Tibial artery (tissue), 4 donors: ENCODE data around the gene GLT8D1.
A peak's percentile ranks its signal among the peaks of the same experiment; 100 is the strongest.

Experiments used
- DNase-seq, 2 donors: peaks; one replicate each; pipeline ENCODE4 v3.0.0-alpha.2; 2019
- H3K27ac ChIP-seq, 2 donors: fragments of 200-600 bp; sonication (generic) in 1 of 2; 1 replicate in 1 of 2; 2 replicates in 1 of 2; pipeline ENCODE4 v1.5.1; 2018 to 2019; ENCODE audit warnings: mild to moderate bottlenecking in 1 of 2
- H3K27me3 ChIP-seq, 2 donors: fragments of 200-600 bp; sonication (generic) in 1 of 2; one replicate each; pipeline versions ENCODE4 v1.5.1 to v1.6.0; 2016 to 2019
- H3K36me3 ChIP-seq, 3 donors: fragments of 200-600 bp; sonication (generic) in 2 of 3; one replicate each; pipeline ENCODE4 v1.5.1; 2016 to 2019; ENCODE audit warnings: mild to moderate bottlenecking in 2 of 3
- H3K4me1 ChIP-seq, 4 donors: fragments of 200-600 bp; sonication (generic) in 2 of 4; 1 replicate in 3 of 4; 2 replicates in 1 of 4; pipeline ENCODE4 v1.5.1; 2016 to 2019
- H3K4me3 ChIP-seq, 2 donors: fragments of 200-600 bp; sonication (generic) in 1 of 2; 1 replicate in 1 of 2; 2 replicates in 1 of 2; pipeline ENCODE4 v1.5.1; 2018 to 2019; ENCODE audit warnings: mild to moderate bottlenecking in 2 of 2
- H3K9me3 ChIP-seq, 3 donors: fragments of 200-600 bp; sonication (generic) in 1 of 3; one replicate each; pipeline ENCODE4 v1.5.1; 2016 to 2019
- CTCF ChIP-seq, 2 experiments: fragments of 200-600 bp in 1 of 2; fragments of 450-650 bp in 1 of 2; IDR thresholded peaks; one replicate each; pipeline ENCODE4 v1.5.1; 2017 to 2019; ENCODE audit warnings: antibody characterized with exemption in 2 of 2, mild to moderate bottlenecking in 1 of 2, moderate library complexity in 1 of 2
- intact Hi-C: fragments of 100-400 bp; cut with DNase I; formaldehyde crosslinking; loops from one replicate; pipeline ENCODE4 v1.15.0; 2023; ENCODE audit warnings: low total_unique reads

Gene GLT8D1

GRCh38 chr3:52705438-52705687 is 228 bp downstream of the GLT8D1 start:
- peaks cover 8 to 18% (median 14%) of the 10 kb centered on the region in 3 donors for H3K36me3 ChIP-seq
- peak overlapping the region; percentile 74 to 76 for H3K4me3 ChIP-seq
- no peaks in the 10 kb centered on the region for H3K9me3 ChIP-seq
- DNase-seq = no peak
- no peak for TF ChIP-seq CTCF (IDR thresholded peaks at IDR 0.05)
- H3K27me3 ChIP-seq = no peaks in the 10 kb centered on the region
- peaks cover 0 to 48% (median 33%) of the 10 kb centered on the region in 4 donors for H3K4me1 ChIP-seq
- intact Hi-C loops = no loop called here
- peak overlapping the region; percentile 92 to 95 for H3K27ac ChIP-seq

GRCh38 chr3:52704611-52705437 is 767 bp downstream of the GLT8D1 start:
- no peaks in the 10 kb centered on the region for H3K27me3 ChIP-seq
- H3K4me1 ChIP-seq = peaks cover 0 to 48% (median 33%) of the 10 kb centered on the region in 4 donors
- no peak for TF ChIP-seq CTCF (IDR thresholded peaks at IDR 0.05)
- peak overlapping the region; percentile 92 to 95 for H3K27ac ChIP-seq
- intact Hi-C loops = no loop called here
- H3K4me3 ChIP-seq = peak overlapping the region; percentile 74 to 76
- DNase-seq = peak in 1 of 2 donors; percentile 72
- no peaks in the 10 kb centered on the region for H3K9me3 ChIP-seq
- H3K36me3 ChIP-seq = peaks cover 11 to 19% (median 18%) of the 10 kb centered on the region in 3 donors

- no peak for DNase-seq
- Histone ChIP-seq H3K36me3 (peaks cover 14 to 18% (median 14%) of the 10 kb centered on the region in 3 donors), H3K27me3 (no peaks in the 10 kb centered on the region), H3K4me1 (peaks cover 0 to 48% (median 33%) of the 10 kb centered on the region in 4 donors), H3K27ac (peak overlapping the region in 1 of 2 donors; percentile 95), H3K9me3 (no peaks in the 10 kb centered on the region), H3K4me3 (no peak overlapping the region)
- TF ChIP-seq CTCF (IDR thresholded peaks at IDR 0.05) = no peak
- intact Hi-C loops = no loop called here
Observed at GRCh38 chr3:52703341-52703740, 2.2 kb downstream of the GLT8D1 start.

GRCh38 chr3:52697632-52697965 is 8.0 kb downstream of the GLT8D1 start:
- peaks cover 0 to 8% (median under 1%) of the 10 kb centered on the region in 4 donors for H3K4me1 ChIP-seq
- H3K27me3 ChIP-seq = no peaks in the 10 kb centered on the region
- peaks cover 60 to 70% (median 67%) of the 10 kb centered on the region in 3 donors for H3K36me3 ChIP-seq
- no peaks in the 10 kb centered on the region for H3K9me3 ChIP-seq
- no peak overlapping the region for H3K4me3 ChIP-seq
- DNase-seq = no peak
- H3K27ac ChIP-seq = no peak overlapping the region
- intact Hi-C loops = no loop called here
- no peak for TF ChIP-seq CTCF (IDR thresholded peaks at IDR 0.05)

- Histone ChIP-seq H3K36me3 (peaks cover 64 to 76% (median 72%) of the 10 kb centered on the region in 3 donors), H3K27ac (no peak overlapping the region)
- DNase-seq = no peak
Observed at GRCh38 chr3:52696830-52697631, 8.6 kb downstream of the GLT8D1 start.

More at GRCh38 chr3:52696830-52697631, 8.6 kb downstream of the GLT8D1 start:
- Histone ChIP-seq H3K27me3 (no peaks in the 10 kb centered on the region), H3K9me3 (no peaks in the 10 kb centered on the region), H3K4me3 (no peak overlapping the region), H3K4me1 (peaks cover 0 to 2% (median 0%) of the 10 kb centered on the region in 4 donors)
- no peak for TF ChIP-seq CTCF (IDR thresholded peaks at IDR 0.05)
- intact Hi-C loops = no loop called here
